Activated CD8-positive, alpha-beta memory T cell treated with anti-CD3 and anti-CD28 coated beads for 48 hours (primary cell): ENCODE data around the gene ZIC2.

Experiments used
- DNase-seq, 3 experiments: peaks; one replicate each; pipeline ENCODE4 v3.0.0-alpha.2; 2020; ENCODE audit warnings: low read depth in 2 of 3, low spot score in 2 of 3

Gene ZIC2

DNA sequence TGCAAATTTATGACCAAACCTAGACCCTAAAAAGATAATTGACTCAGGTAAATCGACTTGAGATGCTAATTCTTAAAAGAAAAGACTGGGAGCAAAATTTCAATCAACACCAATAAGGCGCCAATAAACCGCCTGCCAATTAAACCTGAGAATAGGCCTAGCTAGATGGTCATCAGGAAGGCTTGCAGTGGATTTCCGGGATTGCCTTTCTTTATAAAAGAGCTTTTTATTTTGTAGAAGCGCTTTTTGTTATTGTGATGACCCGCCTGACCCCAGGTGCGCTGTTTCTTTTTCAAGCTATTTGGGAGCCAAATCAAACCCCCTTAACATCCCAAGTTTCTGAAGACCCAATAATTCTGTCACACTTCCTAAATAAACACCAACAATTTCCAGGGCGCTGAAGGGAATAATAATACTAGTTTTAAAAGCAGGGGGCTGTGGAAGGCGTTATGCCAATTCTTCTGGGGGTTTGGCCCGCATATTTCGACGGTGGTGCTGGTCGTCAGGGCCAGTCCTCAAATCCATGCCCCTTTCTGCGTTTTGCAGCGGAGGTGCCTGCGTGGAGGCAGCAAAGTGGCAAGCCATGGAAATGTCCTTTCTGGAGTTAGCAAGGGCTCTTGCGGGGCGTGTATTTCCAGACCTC, 7.2 kb upstream of the ZIC2 start:
- DNase-seq = no peak

DNA sequence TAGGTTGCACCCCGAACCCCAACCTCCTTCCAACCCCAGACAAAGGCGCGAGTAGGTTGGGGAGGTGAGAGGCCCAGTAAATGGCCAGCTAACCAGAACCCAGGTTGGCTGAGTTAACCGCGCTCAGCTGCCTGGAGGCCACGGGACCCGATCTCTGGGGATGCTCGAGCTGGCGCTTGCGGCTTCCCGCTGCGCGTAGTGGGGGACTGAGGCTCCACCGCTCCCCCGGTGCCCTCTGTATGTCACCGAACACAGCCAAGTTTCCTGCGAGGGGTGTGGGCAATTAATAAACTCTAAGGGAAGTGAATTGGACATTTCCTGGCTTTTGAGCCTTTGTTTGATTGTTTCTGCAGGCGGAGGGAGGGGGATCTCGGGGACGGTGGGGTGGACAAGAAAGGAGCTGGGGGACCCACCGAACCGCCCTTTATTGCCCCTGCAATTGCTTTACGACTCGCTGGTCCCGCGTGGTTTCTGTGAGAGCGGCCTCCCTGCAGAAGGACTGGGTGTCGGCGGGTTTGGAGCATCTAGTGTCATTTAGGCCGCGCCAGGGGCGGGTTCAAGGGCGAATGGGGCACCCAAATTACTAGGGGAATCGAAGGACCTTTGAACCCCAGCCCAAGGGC, 6.5 kb upstream of the ZIC2 start:
- DNase-seq = no peak

DNA sequence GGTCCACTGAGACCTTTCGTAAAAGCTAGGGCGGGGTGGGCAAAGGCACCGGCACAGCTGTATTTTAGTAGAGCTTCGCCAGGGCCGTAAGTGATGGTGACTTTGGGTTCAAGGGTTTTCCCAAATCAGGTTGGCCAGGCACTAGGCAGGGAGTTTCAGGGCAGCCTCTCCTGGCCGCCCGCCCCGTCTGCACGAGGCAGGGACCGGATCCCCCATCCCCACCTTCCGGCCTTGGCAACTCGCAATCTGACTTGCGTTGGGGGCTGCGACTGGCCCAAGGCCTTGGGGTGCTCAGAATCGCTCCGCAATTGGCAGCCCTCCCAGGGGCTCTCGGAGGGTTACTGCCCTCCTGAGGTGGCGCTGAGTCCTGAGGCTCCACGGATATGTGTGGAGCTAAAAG, 6.0 kb upstream of the ZIC2 start:
- DNase-seq = no peak

DNA sequence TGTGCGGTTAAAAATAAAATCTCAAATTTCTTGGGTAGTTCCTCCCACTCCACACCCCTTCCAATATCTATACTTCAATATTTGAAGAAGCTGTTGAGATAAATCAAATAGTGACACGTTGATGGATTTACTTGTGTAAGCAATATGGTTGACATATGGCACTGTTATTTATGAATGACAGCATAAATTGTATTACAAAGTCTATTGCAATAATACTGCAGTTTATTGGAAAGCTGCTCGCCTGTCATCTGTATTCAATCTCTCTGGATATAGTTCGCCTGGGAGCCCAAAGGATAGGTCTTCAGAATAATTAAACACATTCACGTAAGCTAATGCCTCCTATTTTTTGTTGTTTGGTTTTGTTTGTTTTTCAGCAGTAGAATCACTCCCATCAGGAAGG, 5.0 kb upstream of the ZIC2 start:
- DNase-seq = no peak

DNA sequence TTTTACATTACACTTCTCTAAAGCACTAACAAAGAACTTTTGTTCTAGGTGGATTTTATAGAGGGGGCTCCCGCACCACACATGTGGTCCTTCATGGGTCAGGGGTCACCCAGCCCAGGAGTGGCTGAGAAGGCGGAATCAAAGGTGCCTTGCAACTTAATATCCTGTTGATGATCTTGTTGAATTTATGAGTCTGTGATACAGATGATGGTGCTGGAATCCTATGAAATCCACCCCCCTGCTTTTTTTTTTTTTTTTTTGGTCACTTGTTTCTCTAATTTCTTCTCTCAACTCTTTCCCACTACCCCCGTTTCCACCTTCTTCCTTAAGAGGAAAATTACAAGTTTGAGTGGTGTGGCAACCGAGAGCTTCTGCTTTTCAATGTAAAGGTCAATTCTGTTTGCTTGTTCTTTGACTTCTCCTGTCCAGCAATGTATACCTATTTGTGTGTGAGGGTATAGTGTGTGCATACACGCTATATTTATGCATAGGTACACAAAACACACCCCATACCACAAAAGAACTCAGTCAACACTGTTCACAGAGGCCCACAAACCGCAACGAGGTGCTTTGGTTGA, 4.2 kb upstream of the ZIC2 start:
- no peak for DNase-seq

DNA sequence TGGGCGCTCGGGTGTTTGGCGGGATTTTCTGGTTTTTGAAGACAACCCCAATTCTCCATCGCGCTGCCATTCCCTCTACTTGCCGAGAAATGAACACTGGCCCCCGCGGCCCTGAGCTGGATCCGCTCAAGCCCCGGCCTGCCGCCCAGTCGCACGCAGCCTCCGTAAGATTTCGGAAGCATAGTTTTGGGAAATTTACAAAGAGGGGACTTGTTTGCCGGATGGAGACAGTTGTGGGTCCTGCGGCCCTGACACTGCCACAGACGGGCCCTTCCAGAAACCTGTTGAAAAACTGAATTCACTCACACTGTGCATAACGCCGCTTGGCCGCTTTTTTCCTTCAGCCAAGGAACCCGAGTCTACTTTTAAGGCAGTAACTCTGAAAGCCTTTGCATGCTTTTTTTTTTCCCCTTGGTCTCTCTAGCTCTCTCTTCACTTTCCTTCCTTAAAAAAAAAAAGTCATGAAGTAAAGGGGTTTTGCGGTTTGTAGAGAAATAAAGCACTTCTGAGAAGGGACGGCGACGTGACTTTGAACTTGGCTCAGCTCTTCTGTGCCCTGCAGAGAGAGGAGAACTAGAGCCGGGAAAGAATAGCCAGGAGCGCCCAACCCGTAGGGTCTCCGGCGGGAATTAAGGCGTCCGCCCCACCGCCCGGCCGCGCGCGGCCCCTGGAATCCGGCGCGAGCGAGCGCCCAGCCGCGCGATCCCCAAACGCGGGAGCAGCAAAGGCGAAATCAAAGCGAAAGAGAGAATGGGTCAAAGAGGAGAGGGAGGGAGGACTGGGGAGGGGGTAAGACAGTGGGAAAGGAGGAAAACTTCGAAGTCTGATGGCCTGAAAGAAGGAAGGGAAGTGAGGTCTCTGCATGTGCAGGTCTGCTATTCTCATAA, 3.4 kb upstream of the ZIC2 start:
- no peak for DNase-seq

DNA sequence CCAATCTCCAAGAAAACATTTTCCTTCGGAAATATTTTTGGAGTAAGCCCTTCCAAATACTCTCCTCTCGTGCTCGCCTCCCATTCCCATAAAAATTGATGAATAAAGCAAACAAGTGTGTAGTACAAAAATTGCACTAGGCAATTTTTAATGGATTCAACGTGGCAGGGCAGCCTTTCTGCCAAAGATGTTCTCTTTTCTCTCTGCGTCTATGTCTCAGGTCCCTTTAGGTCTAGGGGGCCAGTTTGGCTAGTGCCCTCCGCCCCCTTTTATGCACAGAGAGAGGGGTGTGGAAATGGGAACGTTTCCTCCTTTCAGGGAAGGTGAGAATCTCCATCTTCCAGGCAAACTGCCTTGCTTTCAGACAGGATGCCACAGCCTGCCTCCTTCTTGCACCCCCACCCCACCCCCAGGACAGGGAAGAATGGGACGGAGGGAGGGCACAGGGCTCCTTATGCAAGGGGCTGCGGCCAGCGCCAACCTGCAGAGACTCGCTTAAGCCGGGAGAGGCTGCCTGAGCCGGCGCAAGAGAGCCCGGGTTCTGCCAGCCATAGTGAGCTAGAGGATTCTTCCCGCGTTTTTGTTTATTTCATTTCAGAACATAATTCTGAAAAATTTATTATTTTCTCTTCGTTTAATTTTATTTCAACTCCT, 2.7 kb upstream of the ZIC2 start:
- DNase-seq = no peak

DNA sequence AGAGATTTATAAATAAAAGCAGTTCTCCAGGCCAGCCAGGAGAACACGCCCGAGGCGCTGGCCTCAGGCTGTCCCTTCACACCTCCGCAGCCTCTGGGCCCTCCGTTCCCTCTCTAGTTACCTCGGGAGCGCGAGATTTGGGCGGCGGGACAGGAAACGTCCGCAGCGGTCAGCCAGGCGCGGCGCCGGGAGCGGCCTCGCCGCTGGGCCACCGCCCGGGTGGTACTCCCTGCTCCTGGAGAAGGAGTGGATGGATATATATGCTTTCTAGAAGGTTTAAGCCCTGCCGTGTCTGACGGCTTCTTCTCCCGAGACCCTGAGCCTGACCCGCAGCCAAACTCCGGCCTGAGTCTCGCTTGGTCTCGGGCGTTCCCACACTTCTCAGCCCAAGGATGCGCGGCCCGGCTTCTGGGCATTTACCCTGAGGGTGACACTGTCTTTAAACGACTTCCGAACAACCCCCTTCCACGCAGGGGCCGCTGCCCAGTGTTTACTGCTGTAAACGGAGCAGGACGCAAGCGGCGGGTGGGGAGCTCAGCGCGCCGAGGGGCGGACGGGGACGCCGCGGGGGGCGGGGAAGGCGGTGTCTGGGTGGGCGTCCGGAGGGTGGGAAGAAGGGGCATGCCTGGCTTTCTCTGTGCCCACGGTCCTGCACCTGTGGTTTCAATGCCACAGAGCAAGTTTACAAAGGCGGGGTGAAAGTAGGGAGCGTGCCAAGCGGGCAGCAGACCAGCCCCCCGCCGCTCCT, 2.0 kb upstream of the ZIC2 start:
- DNase-seq = no peak

DNA sequence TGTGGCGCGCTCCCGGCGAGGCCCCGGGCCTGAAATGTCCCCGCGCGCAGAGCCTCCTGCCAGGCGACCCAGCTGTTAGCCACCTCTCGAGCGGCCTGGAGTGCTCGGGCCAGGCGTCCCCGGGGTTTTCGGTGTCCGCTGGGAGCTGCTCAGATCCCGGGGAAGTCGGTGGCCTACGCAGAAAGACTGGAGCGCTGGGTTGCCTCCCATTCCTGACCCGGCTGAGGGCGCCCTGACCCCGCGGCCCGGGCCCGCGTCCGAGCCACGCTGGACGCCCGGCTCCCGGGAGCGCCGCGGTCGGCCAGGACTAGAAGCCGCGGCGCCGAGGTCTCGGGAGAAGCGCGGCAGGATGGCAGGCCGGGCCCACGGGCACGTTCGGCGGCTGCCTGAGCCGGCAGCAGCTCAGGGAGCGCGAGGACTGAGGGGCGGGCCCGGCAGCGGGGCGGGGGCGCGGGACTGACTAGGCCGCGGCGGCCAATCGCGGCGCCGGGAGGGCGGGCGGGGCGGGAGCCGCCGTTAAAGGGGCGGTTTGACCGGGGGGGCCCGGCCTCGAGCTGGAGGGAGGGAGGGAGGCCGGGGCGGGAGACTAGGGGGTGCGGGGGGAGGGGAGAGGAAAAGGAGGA, 1.3 kb upstream of the ZIC2 start:
- no peak for DNase-seq

DNA sequence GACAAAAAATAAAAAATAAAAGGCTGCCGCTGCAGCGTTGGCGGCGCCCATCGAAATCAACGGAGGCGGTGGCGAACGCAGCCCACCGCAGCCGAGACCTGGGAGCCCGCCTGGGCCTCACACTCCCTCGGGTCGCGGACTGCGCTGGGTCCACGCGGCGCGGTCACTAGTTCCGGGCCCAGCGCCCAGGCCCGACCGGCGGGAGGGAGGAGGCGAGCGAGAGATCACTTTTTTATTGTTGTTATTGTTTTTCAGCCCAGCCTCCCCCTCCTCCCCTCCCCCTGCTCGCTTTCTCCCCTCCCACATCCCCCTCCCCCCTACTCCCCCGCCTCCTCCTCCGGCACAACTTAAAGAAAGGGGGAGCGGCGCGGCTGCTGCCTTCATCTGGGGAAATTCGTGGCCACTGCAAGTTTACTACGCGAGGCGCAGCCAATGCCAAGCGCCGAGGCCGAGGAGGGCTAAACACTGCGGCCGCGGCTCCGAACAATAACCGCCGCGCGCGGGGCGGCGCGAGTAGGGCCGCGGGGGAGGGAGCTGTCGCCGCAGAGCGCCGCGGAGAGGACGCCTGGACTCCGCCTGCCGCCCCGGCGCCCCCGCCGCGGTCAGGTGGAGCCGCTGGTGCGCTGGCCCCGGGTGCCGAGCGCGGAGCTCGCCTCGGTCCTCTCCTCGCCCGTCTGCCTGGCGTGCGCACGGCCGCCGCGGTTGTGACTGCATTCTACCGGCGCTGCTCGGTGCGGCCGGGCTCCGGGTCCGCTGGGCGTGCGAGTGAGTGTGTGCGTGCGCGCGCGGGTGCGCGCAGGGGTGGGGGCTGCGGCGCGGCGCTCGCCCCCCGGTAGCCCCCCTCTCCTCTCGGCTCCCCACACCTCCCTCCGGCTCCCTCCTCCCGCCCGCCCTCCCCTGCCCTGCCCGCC, 505 bp upstream of the ZIC2 start:
- no peak for DNase-seq

DNA sequence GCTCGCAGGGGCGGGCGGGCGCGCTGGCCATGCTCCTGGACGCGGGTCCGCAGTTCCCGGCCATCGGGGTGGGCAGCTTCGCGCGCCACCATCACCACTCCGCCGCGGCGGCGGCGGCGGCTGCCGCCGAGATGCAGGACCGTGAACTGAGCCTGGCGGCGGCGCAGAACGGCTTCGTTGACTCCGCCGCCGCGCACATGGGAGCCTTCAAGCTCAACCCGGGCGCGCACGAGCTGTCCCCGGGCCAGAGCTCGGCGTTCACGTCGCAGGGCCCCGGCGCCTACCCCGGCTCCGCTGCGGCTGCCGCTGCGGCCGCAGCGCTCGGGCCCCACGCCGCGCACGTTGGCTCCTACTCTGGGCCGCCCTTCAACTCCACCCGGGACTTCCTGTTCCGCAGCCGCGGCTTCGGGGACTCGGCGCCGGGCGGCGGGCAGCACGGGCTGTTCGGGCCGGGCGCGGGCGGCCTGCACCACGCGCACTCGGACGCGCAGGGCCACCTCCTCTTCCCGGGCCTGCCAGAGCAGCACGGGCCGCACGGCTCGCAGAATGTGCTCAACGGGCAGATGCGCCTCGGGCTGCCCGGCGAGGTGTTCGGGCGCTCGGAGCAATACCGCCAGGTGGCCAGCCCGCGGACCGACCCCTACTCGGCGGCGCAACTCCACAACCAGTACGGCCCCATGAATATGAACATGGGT, 599 bp downstream of the ZIC2 start:
- DNase-seq = no peak

DNA sequence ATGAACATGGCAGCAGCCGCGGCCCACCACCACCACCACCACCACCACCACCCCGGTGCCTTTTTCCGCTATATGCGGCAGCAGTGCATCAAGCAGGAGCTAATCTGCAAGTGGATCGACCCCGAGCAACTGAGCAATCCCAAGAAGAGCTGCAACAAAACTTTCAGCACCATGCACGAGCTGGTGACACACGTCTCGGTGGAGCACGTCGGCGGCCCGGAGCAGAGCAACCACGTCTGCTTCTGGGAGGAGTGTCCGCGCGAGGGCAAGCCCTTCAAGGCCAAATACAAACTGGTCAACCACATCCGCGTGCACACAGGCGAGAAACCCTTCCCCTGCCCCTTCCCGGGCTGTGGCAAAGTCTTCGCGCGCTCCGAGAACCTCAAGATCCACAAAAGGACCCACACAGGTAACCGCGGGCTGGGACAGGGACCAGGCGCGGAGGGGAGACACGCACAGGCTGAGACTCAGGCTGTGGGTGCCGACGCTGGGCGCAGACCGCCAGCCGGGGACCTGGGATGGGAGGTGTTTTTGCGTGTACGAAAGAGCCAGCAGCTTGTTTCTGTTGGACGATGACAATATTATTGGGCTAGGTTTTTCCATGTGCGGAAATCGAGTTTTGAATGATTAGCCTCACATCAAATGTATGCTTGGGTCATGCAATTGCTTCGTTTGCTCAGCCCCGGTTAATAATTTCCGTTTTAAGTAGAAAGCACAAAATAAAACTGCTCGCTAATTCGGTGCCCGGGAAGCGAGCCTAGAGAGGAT, 1.3 kb downstream of the ZIC2 start:
- DNase-seq = no peak

DNA sequence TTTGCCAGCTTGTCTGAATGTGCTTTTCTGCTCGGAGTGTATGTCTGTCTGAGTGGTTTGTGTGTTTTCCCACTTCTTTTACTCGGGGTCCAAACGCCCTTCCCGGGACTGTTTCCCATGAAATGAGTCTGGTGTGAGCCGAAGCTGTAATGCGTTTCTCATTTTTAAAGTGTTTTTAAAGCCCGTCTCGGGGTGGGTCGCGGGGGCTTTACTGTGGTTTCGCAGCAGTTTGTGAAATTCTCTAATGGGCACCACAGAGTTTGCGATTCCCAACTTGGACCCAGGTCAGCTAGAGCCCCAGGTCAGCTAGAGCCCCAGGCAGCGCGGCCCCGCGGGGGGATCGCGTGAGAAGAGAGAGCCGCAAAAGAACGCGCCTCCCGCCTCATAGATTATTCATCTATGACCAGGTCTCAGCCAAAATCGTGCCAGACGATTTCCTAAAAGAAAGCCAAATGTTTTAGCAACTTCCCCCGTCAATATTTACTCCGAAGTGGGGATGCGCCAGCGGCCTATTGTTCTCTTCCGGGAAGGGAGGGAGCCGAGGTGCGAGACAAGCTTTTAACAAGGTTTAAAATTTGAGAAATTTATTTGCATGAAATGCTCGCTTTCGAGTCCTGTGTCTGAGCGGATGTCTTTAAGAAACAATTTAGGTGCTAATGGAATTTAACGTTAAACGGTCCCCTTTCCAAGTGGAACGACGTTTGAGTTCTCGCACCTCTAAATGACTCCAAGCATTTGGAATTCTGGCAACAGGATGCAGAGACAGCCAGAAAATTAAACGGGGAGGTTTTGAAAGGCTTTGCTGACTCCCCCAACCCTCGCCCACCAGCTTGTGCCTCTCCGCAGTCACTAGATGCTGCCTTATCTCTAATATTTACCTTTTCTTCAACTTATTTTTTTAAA, 2.2 kb downstream of the ZIC2 start:
- DNase-seq = no peak

DNA sequence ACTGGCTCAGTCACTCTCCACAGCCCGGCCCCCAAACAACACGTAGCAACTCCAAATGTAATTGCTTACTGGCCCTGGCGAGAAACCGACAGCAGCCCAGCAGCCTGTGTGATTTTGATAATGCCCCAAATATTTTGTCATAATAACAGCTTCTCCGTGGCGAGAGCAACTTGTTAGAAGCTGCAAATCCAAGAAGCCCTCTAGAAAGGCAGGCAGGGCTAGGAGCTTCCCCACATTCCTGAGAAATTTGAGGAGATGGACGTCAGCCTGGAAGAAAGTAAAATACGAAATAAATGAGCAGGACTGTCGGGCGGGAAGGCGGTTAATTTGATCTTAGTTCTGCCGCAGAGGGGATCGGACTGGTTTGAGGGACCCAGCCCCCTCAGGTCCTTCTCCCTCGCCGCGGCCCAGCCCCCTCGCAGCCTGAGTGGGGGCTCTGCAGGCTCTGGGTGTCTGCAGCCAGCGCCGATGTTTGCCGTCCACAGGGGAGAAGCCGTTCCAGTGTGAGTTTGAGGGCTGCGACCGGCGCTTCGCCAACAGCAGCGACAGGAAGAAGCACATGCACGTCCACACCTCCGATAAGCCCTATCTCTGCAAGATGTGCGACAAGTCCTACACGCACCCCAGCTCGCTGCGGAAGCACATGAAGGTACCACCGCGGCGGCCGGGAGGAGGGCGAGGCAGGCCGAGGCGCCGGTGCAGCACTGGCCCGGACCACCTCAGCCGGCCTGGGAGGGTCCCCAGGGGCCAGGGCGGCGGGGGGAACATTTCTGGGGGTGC, 3.1 kb downstream of the ZIC2 start:
- no peak for DNase-seq

DNA sequence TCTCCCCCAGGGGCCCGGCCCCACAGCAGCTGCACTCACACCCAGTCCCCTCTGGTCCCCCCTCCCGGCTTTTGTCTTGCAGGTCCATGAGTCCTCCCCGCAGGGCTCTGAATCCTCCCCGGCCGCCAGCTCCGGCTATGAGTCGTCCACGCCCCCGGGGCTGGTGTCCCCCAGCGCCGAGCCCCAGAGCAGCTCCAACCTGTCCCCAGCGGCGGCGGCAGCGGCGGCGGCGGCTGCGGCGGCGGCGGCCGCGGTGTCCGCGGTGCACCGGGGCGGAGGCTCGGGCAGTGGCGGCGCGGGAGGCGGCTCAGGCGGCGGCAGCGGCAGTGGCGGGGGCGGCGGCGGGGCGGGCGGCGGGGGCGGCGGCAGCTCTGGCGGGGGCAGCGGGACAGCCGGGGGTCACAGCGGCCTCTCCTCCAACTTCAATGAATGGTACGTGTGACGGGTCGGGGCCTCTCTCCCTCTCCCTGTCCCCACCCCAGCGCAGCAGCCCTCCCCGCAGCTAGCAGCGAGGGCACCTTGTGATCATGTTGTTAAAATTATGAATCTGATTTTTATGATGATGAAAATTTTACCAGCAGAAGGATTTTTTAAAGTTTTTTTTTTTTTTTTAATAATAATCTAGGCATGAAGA, 3.8 kb downstream of the ZIC2 start:
- DNase-seq = no peak
